Smooth muscle cell (in vitro differentiated cells): ENCODE data around the gene PROSER3. TPM values are rescaled to one million over a fixed set of nuclear protein-coding genes. Genes with fewer than 3 reads are reported as not detected.

Source experiments
- DNase-seq: peaks from one replicate; lab custom pipeline; 2025; ENCODE audit not compliant: unreplicated experiment; lab: John Stamatoyannopoulos, UW
- H2AFZ ChIP-seq: fragments of 200-600 bp; sonication (generic); 2 replicates; pipeline ENCODE4 v1.6.0; 2016; ENCODE audit warnings: antibody characterized with exemption, low read depth, mild to moderate bottlenecking
- H3F3A ChIP-seq: fragments of 200-600 bp; sonication (generic); 2 replicates; pipeline ENCODE4 v1.6.0; 2017; ENCODE audit warnings: antibody characterized with exemption, low read depth
- H3K27ac ChIP-seq: fragments of 200-600 bp; sonication (generic); 2 replicates; pipeline ENCODE4 v1.5.1; 2016; ENCODE audit warnings: low read depth, mild to moderate bottlenecking
- H3K27me3 ChIP-seq: fragments of 200-600 bp; sonication (generic); 2 replicates; pipeline ENCODE4 v1.6.1; 2016; ENCODE audit warnings: low read depth, mild to moderate bottlenecking
- H3K36me3 ChIP-seq: fragments of 200-600 bp; sonication (generic); 2 replicates; pipeline ENCODE4 v1.5.1; 2016; ENCODE audit warnings: low read depth
- H3K4me1 ChIP-seq: fragments of 200-600 bp; sonication (generic); 2 replicates; pipeline ENCODE4 v1.5.1; 2016; ENCODE audit warnings: low read depth
- H3K4me2 ChIP-seq: fragments of 200-600 bp; sonication (generic); 2 replicates; pipeline ENCODE4 v1.6.0; 2016; ENCODE audit warnings: mild to moderate bottlenecking
- H3K4me3 ChIP-seq: fragments of 200-600 bp; sonication (generic); 2 replicates; pipeline ENCODE4 v1.5.1; 2016; ENCODE audit warnings: mild to moderate bottlenecking
- H3K79me2 ChIP-seq: fragments of 200-600 bp; sonication (generic); 2 replicates; pipeline ENCODE4 v1.6.0; 2016; ENCODE audit warnings: low read depth, mild to moderate bottlenecking
- H3K9ac ChIP-seq: fragments of 200-600 bp; sonication (generic); 2 replicates; pipeline ENCODE4 v1.6.0; 2016; ENCODE audit warnings: low read depth
- H3K9me3 ChIP-seq: fragments of 200-600 bp; sonication (generic); replicated peaks from 2 replicates; pipeline ENCODE4 v1.5.1; 2016; ENCODE audit warnings: low read depth
- H4K20me1 ChIP-seq: fragments of 200-600 bp; sonication (generic); 2 replicates; pipeline ENCODE4 v1.6.0; 2016; ENCODE audit warnings: low read depth
- CTCF ChIP-seq: fragments of 200-600 bp; sonication (generic); IDR thresholded peaks from 2 replicates; pipeline ENCODE4 v1.5.1; 2017; ENCODE audit warnings: borderline replicate concordance, mild to moderate bottlenecking, antibody characterized with exemption; ENCODE audit not compliant: insufficient read depth, poor library complexity, severe bottlenecking
- WGBS: methylation state at CpG from one replicate; pipeline ENCODE4 v1.1.7; 2016; ENCODE audit warnings: low lambda C conversion rate; 5-methylcytosine and 5-hydroxymethylcytosine counted together
- polyA plus RNA-seq: library from polyadenylated mRNA; unstranded; fragments of >200 nt; fragmentation: Nextera tagmentation; extraction: Ambion mirVana; gene quantifications from 2 replicates; pipeline ENCODE4 v1.2.1, GENCODE V29; 2016
- total RNA-seq: library from RNA; depleted of rRNA; stranded (reverse); fragments of >200 nt; gene quantifications from 2 replicates; pipeline ENCODE4 v1.2.3, GENCODE V29; 2014

Gene PROSER3
- total and polyA plus RNA-seq, 2 experiments from 2014 or later, result 13.7 to 24.8 TPM

GRCh38 chr19:35748106-35749020, 9.6 kb upstream of the PROSER3 start, which contains the start of gene LIN37:
Gene LIN37 (plus strand): TSS chr19:35748576. CDS start chr19:35748725, 149 bp downstream.
- Histone ChIP-seq H3K4me3 (peak within 1 kb of the TSS; percentile 92), H3K9me3 (no peaks in the 10 kb centered on the region), H2AFZ (no peak within 1 kb of the TSS), H3K79me2 (peaks cover 46% of the 10 kb centered on the region), H4K20me1 (peaks cover 4% of the 10 kb centered on the region), H3K27ac (peak within 1 kb of the TSS; percentile 60), H3K36me3 (no peaks in the 10 kb centered on the region), H3K27me3 (no peaks in the 10 kb centered on the region), H3K9ac (peak within 1 kb of the TSS; percentile 93), H3K4me2 (peak within 1 kb of the TSS; percentile 95), H3K4me1 (peaks cover 9% of the 10 kb centered on the region), H3F3A (no peaks in the 10 kb centered on the region)
- no peak for TF ChIP-seq CTCF
- peak; percentile 93 for DNase-seq
- WGBS, result under 1% methylated on average over 45 of the region's 45 CpGs

GRCh38 chr19:35750167-35750566, 7.8 kb upstream of the PROSER3 start:
- no peaks in the 10 kb centered on the region for H3K9me3 ChIP-seq
- peak overlapping the region; percentile 21 for H3K4me2 ChIP-seq
- H3K4me1 ChIP-seq, result peaks cover 10% of the 10 kb centered on the region
- no peaks in the 10 kb centered on the region for H3K27me3 ChIP-seq
- DNase-seq, result no peak
- peaks cover 46% of the 10 kb centered on the region for H3K79me2 ChIP-seq
- no peak for TF ChIP-seq CTCF
- H3K36me3 ChIP-seq, result no peaks in the 10 kb centered on the region
- peak overlapping the region; percentile 45 for H3K27ac ChIP-seq
- 83% methylated on average over 3 of the region's 5 CpGs for WGBS
- H3K9ac ChIP-seq, result peak overlapping the region; percentile 15
- peaks cover 12% of the 10 kb centered on the region for H3F3A ChIP-seq
- H4K20me1 ChIP-seq, result peaks cover 9% of the 10 kb centered on the region
- no peak overlapping the region for H3K4me3 ChIP-seq
- no peak overlapping the region for H2AFZ ChIP-seq

DNA sequence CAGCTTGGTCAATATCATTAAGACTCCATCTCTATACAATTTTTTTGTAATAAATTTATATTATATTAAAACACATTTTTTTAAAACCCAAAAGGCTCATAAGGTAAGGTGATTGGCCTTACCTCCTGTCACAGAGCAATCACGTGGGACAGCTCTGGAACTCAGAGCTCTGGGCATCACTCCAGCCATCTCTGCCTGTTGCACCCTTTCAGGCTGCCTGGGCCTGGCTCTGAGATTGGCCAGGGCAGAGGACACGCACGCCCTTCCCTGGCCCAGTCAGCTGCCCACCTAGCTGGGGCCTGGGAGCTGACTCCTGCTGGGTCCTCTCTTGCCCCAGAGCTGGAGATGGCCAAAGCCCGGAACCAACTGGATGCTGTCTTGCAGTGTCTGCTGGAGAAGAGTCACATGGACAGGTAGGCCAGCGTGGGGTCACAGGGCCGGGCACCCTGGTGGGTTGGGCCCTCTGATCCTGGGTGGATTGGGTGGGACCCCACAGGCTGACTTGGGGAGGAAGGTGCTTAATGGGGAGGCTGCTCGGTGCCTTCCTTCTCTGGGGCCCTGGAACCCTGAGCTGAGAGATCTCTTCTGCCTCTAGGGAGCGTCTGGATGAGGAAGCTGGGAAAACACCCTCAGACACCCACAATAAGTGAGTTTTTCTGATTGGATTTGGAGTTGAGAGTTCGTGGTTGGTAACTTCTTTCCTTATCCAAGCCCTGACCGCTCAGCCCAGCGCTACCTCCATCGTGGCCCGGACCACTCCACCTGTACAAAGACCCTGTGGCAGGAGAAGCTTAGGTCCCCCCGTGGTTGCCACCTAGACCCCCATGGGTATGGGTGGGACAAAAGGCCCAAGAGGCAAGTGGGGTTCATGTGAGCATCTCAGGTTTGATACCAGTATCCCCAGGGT, 5.9 kb upstream of the PROSER3 start:
- Histone ChIP-seq H4K20me1 (peaks cover 11% of the 10 kb centered on the region), H3K4me2 (no peak overlapping the region), H3K9me3 (no peaks in the 10 kb centered on the region), H3K9ac (no peak overlapping the region), H2AFZ (no peak overlapping the region), H3K4me3 (no peak overlapping the region), H3K36me3 (no peaks in the 10 kb centered on the region), H3K79me2 (peaks cover 31% of the 10 kb centered on the region), H3F3A (peaks cover 26% of the 10 kb centered on the region), H3K4me1 (peaks cover 22% of the 10 kb centered on the region), H3K27ac (no peak overlapping the region), H3K27me3 (no peaks in the 10 kb centered on the region)
- WGBS, result 96% methylated on average over 14 of the region's 14 CpGs
- no peak for TF ChIP-seq CTCF
- no peak for DNase-seq
